HepG2 (cell line): ENCODE results near the gene PDE4D. TPM values are rescaled to one million over a fixed set of nuclear protein-coding genes. Genes with fewer than 3 reads are reported as not detected.

ENCODE experiments used
- ATF7-NPFF ChIP-seq: sonication (generic); formaldehyde crosslinking; IDR thresholded peaks from 2 replicates; pipeline ENCODE4 v1.8.1; 2023; ENCODE audit warnings: mild to moderate bottlenecking, low read depth, missing genetic modification reagents, moderate library complexity
- CSRNP1 ChIP-seq: sonication (generic); formaldehyde crosslinking; IDR thresholded peaks from 2 replicates; pipeline ENCODE4 v1.8.1; 2023; ENCODE audit warnings: mild to moderate bottlenecking, missing genetic modification reagents
- FOXP4 ChIP-seq: sonication (generic); formaldehyde crosslinking; IDR thresholded peaks from 2 replicates; pipeline ENCODE4 v1.4.0; 2020; ENCODE audit warnings: missing genetic modification reagents
- HBP1 ChIP-seq: IDR thresholded peaks from 2 replicates; pipeline ENCODE4 v1.6.1; 2016; ENCODE audit warnings: low read depth, control low read depth
- HNRNPLL ChIP-seq: fragments of 200-400 bp; formaldehyde crosslinking; IDR thresholded peaks from 2 replicates; pipeline ENCODE4 v1.6.1; 2017; ENCODE audit warnings: mild to moderate bottlenecking, low read depth, low read length; ENCODE audit not compliant: poor library complexity, severe bottlenecking
- MAFF ChIP-seq: IDR thresholded peaks from 2 replicates; pipeline ENCODE4 v1.6.1; 2011; ENCODE audit warnings: low read depth, low read length, improper control_type of control experiment
- NR3C1 ChIP-seq: sonication (generic); formaldehyde crosslinking; IDR thresholded peaks from 2 replicates; pipeline ENCODE4 v1.4.0; 2020; ENCODE audit warnings: missing genetic modification reagents
- PATZ1 ChIP-seq: sonication (generic); formaldehyde crosslinking; IDR thresholded peaks from 2 replicates; pipeline ENCODE4 v1.4.0; 2020; ENCODE audit warnings: missing genetic modification reagents
- PREB ChIP-seq: sonication (generic); formaldehyde crosslinking; IDR thresholded peaks from 2 replicates; pipeline ENCODE4 v1.4.0; 2020; ENCODE audit warnings: missing genetic modification reagents
- RARA ChIP-seq: IDR thresholded peaks from 2 replicates; pipeline ENCODE4 v1.6.1; 2016; ENCODE audit warnings: missing genetic modification reagents, missing compliant biosample characterization
- SCMH1 ChIP-seq: sonication (generic); formaldehyde crosslinking; IDR thresholded peaks from 2 replicates; pipeline ENCODE4 v1.9.0; 2021; ENCODE audit warnings: missing genetic modification reagents, mild to moderate bottlenecking, borderline replicate concordance
- SNRNP70 ChIP-seq: fragments of 200-400 bp; formaldehyde crosslinking; IDR thresholded peaks from 2 replicates; pipeline ENCODE4 v1.6.1; 2017; ENCODE audit warnings: mild to moderate bottlenecking, low read depth, low read length, moderate library complexity
- SOX6 ChIP-seq, 2 experiments: fragments of 450-650 bp in 1 of 2; sonication (generic) in 1 of 2; formaldehyde crosslinking in 1 of 2; IDR thresholded peaks; 2 replicates each; pipeline versions ENCODE4 v1.4.0 to v1.6.1; 2017 to 2020; ENCODE audit warnings: antibody characterized with exemption in 1 of 2, mild to moderate bottlenecking in 1 of 2, missing genetic modification reagents in 1 of 2
- TCF12 ChIP-seq, 2 experiments: fragments of 450-650 bp in 1 of 2; sonication (generic) in 1 of 2; formaldehyde crosslinking in 1 of 2; IDR thresholded peaks; 2 replicates each; pipeline versions ENCODE4 v1.6.1 to v1.8.0; 2017 to 2022; ENCODE audit warnings: antibody characterized with exemption in 1 of 2, mild to moderate bottlenecking in 1 of 2, missing genetic modification reagents in 1 of 2, moderate library complexity in 1 of 2
- ZBTB21 ChIP-seq: sonication (generic); formaldehyde crosslinking; IDR thresholded peaks from 2 replicates; pipeline ENCODE4 v1.4.0; 2020; ENCODE audit warnings: missing genetic modification reagents
- ZNF12 ChIP-seq: sonication (generic); formaldehyde crosslinking; IDR thresholded peaks from 2 replicates; pipeline ENCODE4 v1.5.0; 2020; ENCODE audit warnings: missing genetic modification reagents
- ZNF235 ChIP-seq: sonication (generic); formaldehyde crosslinking; IDR thresholded peaks from 2 replicates; pipeline ENCODE4 v1.8.1; 2023; ENCODE audit warnings: mild to moderate bottlenecking, missing genetic modification reagents, borderline replicate concordance
- ZNF607 ChIP-seq: sonication (generic); formaldehyde crosslinking; IDR thresholded peaks from 2 replicates; pipeline ENCODE4 v1.5.1; 2020; ENCODE audit warnings: missing genetic modification reagents, mild to moderate bottlenecking, borderline replicate concordance
- ZNF780A ChIP-seq: sonication (generic); formaldehyde crosslinking; IDR thresholded peaks from 2 replicates; pipeline ENCODE4 v1.8.0; 2022; ENCODE audit warnings: mild to moderate bottlenecking, missing genetic modification reagents, moderate library complexity
- ZNF878 ChIP-seq: sonication (generic); formaldehyde crosslinking; IDR thresholded peaks from 2 replicates; pipeline ENCODE4 v1.8.1; 2023; ENCODE audit warnings: mild to moderate bottlenecking, missing genetic modification reagents, moderate library complexity
- polyA plus RNA-seq, 8 experiments: library from polyadenylated mRNA; depleted of rRNA in 3 of 8; stranded (reverse) in 7 of 8; unstranded in 1 of 8; fragments of >200 nt; fragmentation: Illumina TruSeq in 4 of 8; extraction: Trizol in 4 of 8; gene quantifications; 2 replicates each; pipeline versions ENCODE4 v1.2.1 to v1.2.3, GENCODE V29; 2011 to 2016; ENCODE audit warnings: low read depth in 4 of 8, missing spikeins in 1 of 8, mixed read lengths in 1 of 8; ENCODE audit not compliant: insufficient read depth in 1 of 8
- total RNA-seq, 5 experiments: library from RNA; depleted of rRNA; stranded (reverse); fragments of >200 nt; fragmentation: Illumina TruSeq; extraction: Trizol; gene quantifications; 2 replicates each; pipeline ENCODE4 v1.2.3, GENCODE V29; 2016; ENCODE audit warnings: low read depth in 1 of 5

Gene PDE4D
- total and polyA plus RNA-seq, 2 of the 13 experiments (the other 11 are each of a cell fraction or from before 2014, with no cell fraction given), result 7.0 to 12.2 TPM

- TF ChIP-seq FOXP4 (CRISPR knock-in tag) (0 out of 2 replicates have a peak, but pooled peaks have one; percentile 11), ZNF878 (peak; percentile 55; the same call in 1 of the 2 replicates), ATF7-NPFF (CRISPR knock-in tag) (0 out of 2 replicates have a peak, but pooled peaks have one; percentile 23), ZBTB21 (CRISPR knock-in tag) (no peak), ZNF780A (0 out of 2 replicates have a peak, but pooled peaks have one; percentile 58), PREB (CRISPR knock-in tag) (no peak), SCMH1 (CRISPR knock-in tag) (no peak), CSRNP1 (CRISPR knock-in tag) (peak; percentile 57; the same call in 1 of the 2 replicates), MAFF (no peak), ZNF235 (0 out of 2 replicates have a peak, but pooled peaks have one; percentile 55), NR3C1 (CRISPR knock-in tag) (no peak), RARA (CRISPR knock-in tag) (0 out of 2 replicates have a peak, but pooled peaks have one; percentile 22), PATZ1 (CRISPR knock-in tag) (no peak), SOX6 (IDR thresholded peaks at IDR 0.05) (no peak), SOX6 (CRISPR knock-in tag; IDR thresholded peaks at IDR 0.05) (peak; percentile 46), HBP1 (no peak), ZNF607 (no peak), SNRNP70 (no peak), HNRNPLL (peak; percentile 80), ZNF12 (CRISPR knock-in tag) (peak; percentile 53; the same call in 1 of the 2 replicates), TCF12 (IDR thresholded peaks at IDR 0.05) (no peak), TCF12 (CRISPR knock-in tag; IDR thresholded peaks at IDR 0.05) (no peak)
Observed at GRCh38 chr5:59039296-59040023, 854.1 kb downstream of the PDE4D start (continued).
